PC-3 (cell line): ENCODE results near the gene PARP6. TPM values are rescaled to one million over a fixed set of nuclear protein-coding genes. Genes with fewer than 3 reads are reported as not detected.
A peak's percentile ranks its signal among the peaks of the same experiment; 100 is the strongest.

Experiments
- ATAC-seq: fragments of 200-7000 bp; cut with Tn5 transposase; 2 replicates; pipeline ENCODE4 v1.9.1; 2020; ENCODE audit warnings: mild to moderate bottlenecking, moderate library complexity
- BruUV-seq: library from RNA; stranded (reverse); fragments of 400-500 nt; replicated peaks from 2 replicates; lab custom pipeline; 2021; lab: Mats Ljungman, UMichigan
- CTCF ChIA-PET: fragments of 300-600 bp; sonication (Branson Sonifier 250); formaldehyde crosslinking; loops from one replicate; lab custom pipeline; 2022; ENCODE audit warnings: antibody characterized with exemption; lab: Charles Lee
- POLR2A ChIA-PET: fragments of 300-600 bp; sonication (Branson Sonifier 250); formaldehyde crosslinking; loops from one replicate; lab custom pipeline; 2022; ENCODE audit warnings: antibody characterized with exemption; ENCODE audit not compliant: unreplicated experiment; lab: Charles Lee
- DNase-seq: peaks from one replicate; pipeline ENCODE4 v3.0.0-alpha.2; 2015
- H2AFZ ChIP-seq: fragments of 300-600 bp; sonication (generic); 2 replicates; pipeline ENCODE4 v1.6.0; 2016; ENCODE audit warnings: antibody characterized with exemption, low read length
- H3F3A ChIP-seq: fragments of 300-600 bp; sonication (generic); one replicate; pipeline ENCODE4 v1.6.0; 2017; ENCODE audit warnings: antibody characterized with exemption, low read length, control low read depth, mild to moderate bottlenecking; ENCODE audit not compliant: unreplicated experiment
- H3K27ac ChIP-seq: fragments of 300-600 bp; sonication (generic); 2 replicates; pipeline ENCODE4 v1.5.1; 2016; ENCODE audit warnings: mild to moderate bottlenecking, low read length
- H3K27me3 ChIP-seq: fragments of 300-600 bp; sonication (generic); 2 replicates; pipeline ENCODE4 v1.6.1; 2016; ENCODE audit warnings: low read length, mixed read lengths
- H3K36me3 ChIP-seq: fragments of 300-600 bp; sonication (generic); 2 replicates; pipeline ENCODE4 v1.6.1; 2016; ENCODE audit warnings: low read depth, mixed run types, low read length, mixed read lengths
- H3K4me1 ChIP-seq: fragments of 300-600 bp; sonication (generic); 2 replicates; pipeline ENCODE4 v1.5.1; 2016; ENCODE audit warnings: low read length; ENCODE audit not compliant: insufficient read depth
- H3K4me2 ChIP-seq: fragments of 300-600 bp; sonication (generic); 2 replicates; pipeline ENCODE4 v1.6.0; 2016; ENCODE audit warnings: low read length
- H3K4me3 ChIP-seq: fragments of 300-600 bp; sonication (generic); 2 replicates; pipeline ENCODE4 v1.5.1; 2016; ENCODE audit warnings: mild to moderate bottlenecking, low read length, mixed read lengths
- H3K79me2 ChIP-seq: fragments of 300-600 bp; sonication (generic); 2 replicates; pipeline ENCODE4 v1.6.1; 2017; ENCODE audit warnings: low read length, mixed read lengths
- H3K9ac ChIP-seq: fragments of 300-600 bp; sonication (generic); 2 replicates; pipeline ENCODE4 v1.6.0; 2016; ENCODE audit warnings: mild to moderate bottlenecking, low read length
- H3K9me2 ChIP-seq: fragments of 300-600 bp; sonication (generic); replicated peaks from 2 replicates; pipeline ENCODE4 v1.6.1; 2016; ENCODE audit warnings: mixed run types, low read length, mixed read lengths
- H3K9me3 ChIP-seq: fragments of 300-600 bp; sonication (generic); 2 replicates; pipeline ENCODE4 v1.6.1; 2016; ENCODE audit warnings: low read length, mixed read lengths
- H4K20me1 ChIP-seq: fragments of 300-600 bp; sonication (generic); 2 replicates; pipeline ENCODE4 v1.6.1; 2016; ENCODE audit warnings: low read length, mixed read lengths
- EZH2 ChIP-seq: fragments of 300-600 bp; sonication (generic); IDR thresholded peaks from one replicate; pipeline ENCODE4 v1.6.1; 2017; ENCODE audit warnings: antibody characterized with exemption, mild to moderate bottlenecking, low read length; ENCODE audit not compliant: unreplicated experiment
- EZH2phosphoT487 ChIP-seq: fragments of 300-600 bp; sonication (generic); IDR thresholded peaks from 2 replicates; pipeline ENCODE4 v1.6.1; 2018; ENCODE audit warnings: mild to moderate bottlenecking, antibody characterized with exemption, low read length, borderline replicate concordance
- intact Hi-C: fragments of 100-400 bp; cut with micrococcal nuclease; formaldehyde crosslinking; loops from 2 replicates; pipeline ENCODE4 v1.9.0; 2023
- total RNA-seq: library from RNA; depleted of rRNA; stranded (reverse); fragments of >200 nt; gene quantifications from 2 replicates; pipeline ENCODE4 v1.2.3, GENCODE V29; 2014
- TF ChIP-seq, protein P1 (sequence below): fragments of 300-600 bp; sonication (generic); conservative IDR thresholded peaks from 2 replicates; pipeline ENCODE4 v1.5.1; 2017; ENCODE audit warnings: antibody characterized with exemption, low read depth, mild to moderate bottlenecking, low read length

The PARP6 gene
- total RNA-seq, 1 experiment from 2014 or later, result not detected

DNA sequence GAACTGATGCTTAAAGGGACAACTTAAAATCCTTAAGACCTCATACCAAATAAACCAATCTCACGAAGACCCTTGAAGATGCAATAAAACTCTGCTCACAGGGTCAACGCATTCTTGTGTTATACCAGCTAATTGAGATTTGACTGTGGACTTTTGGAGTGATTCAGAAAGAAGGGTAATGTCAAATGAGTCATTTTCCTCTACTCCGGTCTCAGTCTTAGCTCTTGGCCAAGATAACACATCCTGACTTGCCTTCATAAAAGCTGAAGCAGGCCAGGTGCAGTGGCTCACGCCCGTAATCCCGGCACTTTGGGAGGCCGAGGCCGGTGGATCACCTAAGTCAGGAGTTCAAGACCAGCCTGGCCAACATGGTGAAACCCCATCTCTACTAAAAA is 45.2 kb downstream of the PARP6 start:
- peak; percentile 3; the same call in 1 of the 2 replicates for ATAC-seq
- Histone ChIP-seq H3F3A (peaks cover 21% of the 10 kb centered on the region), H3K79me2 (peaks cover 92% of the 10 kb centered on the region), H3K4me3 (peak overlapping the region; percentile 93), H3K27me3 (no peaks in the 10 kb centered on the region), H3K9me3 (no peaks in the 10 kb centered on the region), H3K36me3 (peaks cover 37% of the 10 kb centered on the region), H4K20me1 (peaks cover 58% of the 10 kb centered on the region), H3K9me2 (no peaks in the 10 kb centered on the region), H3K4me1 (peaks cover 42% of the 10 kb centered on the region), H3K27ac (peak overlapping the region; percentile 86), H3K4me2 (peak overlapping the region; percentile 89), H2AFZ (no peak overlapping the region), H3K9ac (peak overlapping the region; percentile 95)
- intact Hi-C loops, result loop anchor here (10.0 kb wide), 1 partner anchor 248 kb away; the partner anchor contains the start of gene ARIH1
- TF ChIP-seq EZH2phosphoT487 (no peak), EZH2 (no peak)
- TF ChIP-seq, protein P1, sequence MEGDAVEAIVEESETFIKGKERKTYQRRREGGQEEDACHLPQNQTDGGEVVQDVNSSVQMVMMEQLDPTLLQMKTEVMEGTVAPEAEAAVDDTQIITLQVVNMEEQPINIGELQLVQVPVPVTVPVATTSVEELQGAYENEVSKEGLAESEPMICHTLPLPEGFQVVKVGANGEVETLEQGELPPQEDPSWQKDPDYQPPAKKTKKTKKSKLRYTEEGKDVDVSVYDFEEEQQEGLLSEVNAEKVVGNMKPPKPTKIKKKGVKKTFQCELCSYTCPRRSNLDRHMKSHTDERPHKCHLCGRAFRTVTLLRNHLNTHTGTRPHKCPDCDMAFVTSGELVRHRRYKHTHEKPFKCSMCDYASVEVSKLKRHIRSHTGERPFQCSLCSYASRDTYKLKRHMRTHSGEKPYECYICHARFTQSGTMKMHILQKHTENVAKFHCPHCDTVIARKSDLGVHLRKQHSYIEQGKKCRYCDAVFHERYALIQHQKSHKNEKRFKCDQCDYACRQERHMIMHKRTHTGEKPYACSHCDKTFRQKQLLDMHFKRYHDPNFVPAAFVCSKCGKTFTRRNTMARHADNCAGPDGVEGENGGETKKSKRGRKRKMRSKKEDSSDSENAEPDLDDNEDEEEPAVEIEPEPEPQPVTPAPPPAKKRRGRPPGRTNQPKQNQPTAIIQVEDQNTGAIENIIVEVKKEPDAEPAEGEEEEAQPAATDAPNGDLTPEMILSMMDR, result no peak
- BruUV-seq, result no TSS peak
- peak; percentile 84 for DNase-seq
- ChIA-PET POLR2A (no interaction called here), CTCF (no interaction called here)

DNA sequence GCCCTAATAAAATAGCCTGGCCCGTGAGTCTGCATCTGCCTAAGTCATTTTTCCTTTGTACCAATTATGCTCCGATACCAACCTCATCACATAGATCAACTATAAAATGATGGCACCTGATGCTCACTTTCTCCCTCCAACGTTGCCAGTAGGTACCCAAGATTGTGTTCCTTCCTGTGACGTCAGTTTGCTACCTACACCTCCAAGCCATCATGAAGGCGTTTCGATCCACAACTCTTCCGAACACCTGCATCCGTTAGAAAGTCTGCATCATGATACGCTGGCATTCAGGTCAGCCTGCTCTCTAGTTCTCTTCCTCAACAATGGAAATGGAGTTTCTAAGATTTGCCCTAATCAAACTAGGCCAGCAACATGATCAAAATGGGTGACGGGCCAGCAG is 49.1 kb downstream of the PARP6 start:
- Histone ChIP-seq H3K36me3 (peaks cover 67% of the 10 kb centered on the region), H3K9me2 (no peaks in the 10 kb centered on the region), H3K4me2 (peak overlapping the region; percentile 39), H3K79me2 (peaks cover 98% of the 10 kb centered on the region), H3K4me1 (peaks cover 44% of the 10 kb centered on the region), H4K20me1 (peaks cover 84% of the 10 kb centered on the region), H3K4me3 (no peak overlapping the region), H3K27ac (no peak overlapping the region), H3K9ac (no peak overlapping the region), H3K27me3 (no peaks in the 10 kb centered on the region), H3K9me3 (no peaks in the 10 kb centered on the region), H2AFZ (no peak overlapping the region), H3F3A (peaks cover 9% of the 10 kb centered on the region)
- CTCF ChIA-PET, result no interaction called here
- no peak for ATAC-seq
- no peak for DNase-seq
- no TSS peak for BruUV-seq
- POLR2A ChIA-PET, result interaction anchor here (0.6 kb wide), 1 partner anchor 1408 kb away, joined by 8 read pairs; no protein-coding TSS in a partner anchor
- intact Hi-C loops, result loop anchor here (10.0 kb wide), 1 partner anchor 252 kb away; the partner anchor contains the start of gene ARIH1
- TF ChIP-seq EZH2, result no peak
- TF ChIP-seq EZH2phosphoT487, result no peak
- TF ChIP-seq, protein P1, result no peak

- TF ChIP-seq, protein P1, result no peak
- TF ChIP-seq EZH2phosphoT487 (no peak), EZH2 (no peak)
- intact Hi-C loops, result loop anchor here (10.0 kb wide), 1 partner anchor 252 kb away; the partner anchor contains the start of gene ARIH1
- ATAC-seq (peak; percentile 80), DNase-seq (peak; percentile 75)
- peaks cover 98% of the 10 kb centered on the region for H3K79me2 ChIP-seq
- no peaks in the 10 kb centered on the region for H3K27me3 ChIP-seq
- POLR2A ChIA-PET, result no interaction called here
- no TSS peak for BruUV-seq
- H3K4me3 ChIP-seq, result no peak overlapping the region
- H2AFZ ChIP-seq, result no peak overlapping the region
- peaks cover 72% of the 10 kb centered on the region for H3K36me3 ChIP-seq
- H3K27ac ChIP-seq, result peak overlapping the region; percentile 26
- CTCF ChIA-PET, result interaction anchor here (0.7 kb wide), 1 partner anchor 70 kb away, joined by 4 read pairs; no protein-coding TSS in a partner anchor
- peaks cover 44% of the 10 kb centered on the region for H3K4me1 ChIP-seq
- peaks cover 84% of the 10 kb centered on the region for H4K20me1 ChIP-seq
- H3K4me2 ChIP-seq, result peak overlapping the region; percentile 39; the same call in 1 of the 2 replicates
- H3K9me3 ChIP-seq, result no peaks in the 10 kb centered on the region
- no peaks in the 10 kb centered on the region for H3K9me2 ChIP-seq
- H3F3A ChIP-seq, result peaks cover 9% of the 10 kb centered on the region
- no peak overlapping the region for H3K9ac ChIP-seq
These were observed 50.0 kb downstream of the PARP6 start for GRCh38 chr15:72222393-72222792.
